Gastroesophageal sphincter (tissue), 3 donors: ENCODE data around the gene CCND1.

Source experiments
- CTCF ChIP-seq, 4 experiments: fragments of 200-600 bp in 2 of 4; fragments of 450-650 bp in 2 of 4; sonication (generic) in 1 of 4; IDR thresholded peaks; one replicate each; pipeline ENCODE4 v1.5.1; 2017 to 2019; ENCODE audit warnings: antibody characterized with exemption in 4 of 4, mild to moderate bottlenecking in 2 of 4, moderate library complexity in 2 of 4
- EP300 ChIP-seq: sonication (generic); formaldehyde crosslinking; IDR thresholded peaks from one replicate; pipeline ENCODE4 v1.6.1; 2017; ENCODE audit warnings: antibody characterized with exemption, mild to moderate bottlenecking
- POLR2AphosphoS5 ChIP-seq: sonication (generic); formaldehyde crosslinking; IDR thresholded peaks from one replicate; pipeline ENCODE4 v1.6.1; 2017; ENCODE audit warnings: antibody characterized with exemption

GRCh38 chr11:69630424-69630823 lies 10.5 kb upstream of the CCND1 start:
- TF ChIP-seq CTCF (IDR thresholded peaks at IDR 0.05), result no peak
- TF ChIP-seq POLR2AphosphoS5, result no peak
- no peak for TF ChIP-seq EP300
